ENCODE measurements around the gene RAB1B.

GRCh38 chr11:66321606-66322005, 53.2 kb downstream of the RAB1B start:
- TF ChIP-seq CTCF (IDR thresholded peaks at IDR 0.05; ENCODE audit: insufficient read depth, low read depth, low read length) (no peak), EZH2 (IDR thresholded peaks at IDR 0.05; ENCODE audit: insufficient read depth, low read length) (no peak)

Data from astrocyte (in vitro differentiated cells and primary cell).